C4-2B (cell line): Measurements from ENCODE around the gene COMMD2.

Experiments
- H3K27ac ChIP-seq: fragments of 450-650 bp; 2 replicates; pipeline ENCODE4 v1.5.1; 2017
- CTCF ChIP-seq: fragments of 450-650 bp; conservative IDR thresholded peaks from 2 replicates; pipeline ENCODE4 v1.5.1; 2017; ENCODE audit warnings: mild to moderate bottlenecking
- ZFX ChIP-seq: fragments of 450-650 bp; IDR thresholded peaks from 2 replicates; pipeline ENCODE4 v1.6.1; 2017

Gene COMMD2

GRCh38 chr3:149738876-149739275 is 13.4 kb downstream of the COMMD2 start:
- TF ChIP-seq ZFX (no peak), CTCF (no peak)
- no peak overlapping the region for H3K27ac ChIP-seq

- no peak overlapping the region for H3K27ac ChIP-seq
- no peak for TF ChIP-seq ZFX
- no peak for TF ChIP-seq CTCF
Observed at GRCh38 chr3:149736953-149737205, 15.4 kb downstream of the COMMD2 start.

GRCh38 chr3:149736175-149736952 is 15.9 kb downstream of the COMMD2 start:
- no peak overlapping the region for H3K27ac ChIP-seq
- TF ChIP-seq ZFX (no peak), CTCF (no peak)

GRCh38 chr3:149732234-149732633 is 20.1 kb downstream of the COMMD2 start:
- H3K27ac ChIP-seq = no peak overlapping the region
- no peak for TF ChIP-seq ZFX
- no peak for TF ChIP-seq CTCF

GRCh38 chr3:149727656-149728055 is 24.6 kb downstream of the COMMD2 start:
- TF ChIP-seq CTCF (no peak), ZFX (no peak)
- no peak overlapping the region for H3K27ac ChIP-seq

GRCh38 chr3:149726716-149727407 is 25.4 kb downstream of the COMMD2 start:
- H3K27ac ChIP-seq = no peak overlapping the region
- TF ChIP-seq ZFX = no peak
- TF ChIP-seq CTCF = no peak

GRCh38 chr3:149723781-149724180 is 28.5 kb downstream of the COMMD2 start:
- H3K27ac ChIP-seq = no peak overlapping the region
- no peak for TF ChIP-seq ZFX
- TF ChIP-seq CTCF = no peak
